OCI-LY1 (cell line): ENCODE results near the gene CTIF.

ENCODE experiments used
- CTCF ChIP-seq: fragments of 200-600 bp; sonication (generic), shearing (Covaris generic); IDR thresholded peaks from 2 replicates; pipeline ENCODE4 v1.5.1; 2017; ENCODE audit warnings: mild to moderate bottlenecking, antibody characterized with exemption, low read length, moderate library complexity, mixed read lengths
- EZH2 ChIP-seq: fragments of 200-600 bp; sonication (generic), shearing (Covaris generic); IDR thresholded peaks from 2 replicates; pipeline ENCODE4 v1.8.0; 2017; ENCODE audit warnings: borderline replicate concordance, mixed run types, mild to moderate bottlenecking, antibody characterized with exemption, low read length, moderate library complexity, mixed read lengths

GRCh38 chr18:48844271-48844670 lies 305.4 kb downstream of the CTIF start:
- TF ChIP-seq CTCF (no peak), EZH2 (no peak)
